HEK293 (cell line): Measurements from ENCODE around the gene PHACTR1.
A peak's percentile ranks its signal among the peaks of the same experiment; 100 is the strongest.

Experiments
- CTCF ChIA-PET: fragments of 350-600 bp; formaldehyde crosslinking; extraction: SDS; loops from one replicate; lab custom pipeline; 2021; ENCODE audit warnings: antibody characterized with exemption; lab: Yijun Ruan, JAX
- POLR2A ChIA-PET: fragments of 300-600 bp; formaldehyde crosslinking; extraction: SDS; loops from one replicate; lab custom pipeline; 2020; ENCODE audit warnings: antibody characterized with exemption, inconsistent platforms; lab: Yijun Ruan, JAX
- H3K27ac ChIP-seq: fragments of 200-500 bp; sonication (Bioruptor generic); 2 replicates; pipeline ENCODE4 v1.5.1; 2014; ENCODE audit warnings: low read depth, low read length, control low read depth, inconsistent platforms; ENCODE audit errors: extremely low read depth
- H3K36me3 ChIP-seq, 2 experiments: fragments of 200-500 bp in 1 of 2; sonication (Bioruptor generic) in 1 of 2; 1 replicate in 1 of 2; 2 replicates in 1 of 2; pipeline ENCODE4 v1.5.1; 2014 to 2017; ENCODE audit warnings: inconsistent platforms in 2 of 2, low read length in 2 of 2; ENCODE audit not compliant: control insufficient read depth in 2 of 2, insufficient read depth in 1 of 2
- H3K4me1 ChIP-seq: fragments of 200-500 bp; sonication (Bioruptor generic); 2 replicates; pipeline ENCODE4 v1.5.1; 2014; ENCODE audit warnings: mild to moderate bottlenecking, low read length, inconsistent platforms; ENCODE audit not compliant: control insufficient read depth, insufficient read depth
- H3K4me3 ChIP-seq: 2 replicates; pipeline ENCODE4 v1.5.1; 2011; ENCODE audit warnings: low read depth, mild to moderate bottlenecking, control low read depth, low read length, moderate library complexity
- H3K9me3 ChIP-seq: fragments of 200-500 bp; sonication (Bioruptor generic); 2 replicates; pipeline ENCODE4 v1.5.1; 2014; ENCODE audit warnings: low read depth, low read length, inconsistent platforms; ENCODE audit not compliant: control insufficient read depth, insufficient read depth
- BCL11B ChIP-seq: fragments of 450-650 bp; formaldehyde crosslinking; IDR thresholded peaks from 2 replicates; pipeline ENCODE4 v1.5.1; 2016; ENCODE audit warnings: low read depth, missing biosample characterization, missing genetic modification characterization
- HOXC10 ChIP-seq: sonication (generic); formaldehyde crosslinking; IDR thresholded peaks from 2 replicates; pipeline ENCODE4 v1.8.1; 2023; ENCODE audit warnings: mild to moderate bottlenecking, missing genetic modification reagents
- ZBTB7A ChIP-seq: fragments of 450-650 bp; formaldehyde crosslinking; IDR thresholded peaks from 2 replicates; pipeline ENCODE4 v1.5.1; 2016; ENCODE audit warnings: low read depth, missing biosample characterization, missing genetic modification characterization
- ZNF10 ChIP-seq: fragments of 450-650 bp; formaldehyde crosslinking; IDR thresholded peaks from 2 replicates; pipeline ENCODE4 v1.5.1; 2017; ENCODE audit warnings: missing biosample characterization, missing genetic modification characterization
- ZNF155 ChIP-seq: fragments of 450-650 bp; formaldehyde crosslinking; IDR thresholded peaks from 2 replicates; pipeline ENCODE4 v1.5.1; 2016; ENCODE audit warnings: missing biosample characterization, missing genetic modification characterization
- ZNF174 ChIP-seq: fragments of 450-650 bp; formaldehyde crosslinking; IDR thresholded peaks from 2 replicates; pipeline ENCODE4 v1.5.0; 2017; ENCODE audit warnings: missing biosample characterization, mild to moderate bottlenecking, missing genetic modification characterization
- ZNF391 ChIP-seq: fragments of 450-650 bp; formaldehyde crosslinking; IDR thresholded peaks from 2 replicates; pipeline ENCODE4 v1.5.1; 2016; ENCODE audit warnings: low read depth, missing biosample characterization, missing genetic modification characterization, borderline replicate concordance
- ZNF423 ChIP-seq: fragments of 450-650 bp; formaldehyde crosslinking; IDR thresholded peaks from 2 replicates; pipeline ENCODE4 v1.5.1; 2016; ENCODE audit warnings: missing biosample characterization, missing genetic modification characterization
- ZNF513 ChIP-seq: fragments of 450-650 bp; IDR thresholded peaks from 2 replicates; pipeline ENCODE4 v1.5.1; 2018; ENCODE audit warnings: missing biosample characterization, missing genetic modification characterization
- ZNF549 ChIP-seq: fragments of 450-650 bp; IDR thresholded peaks from 2 replicates; pipeline ENCODE4 v1.5.1; 2018; ENCODE audit warnings: missing biosample characterization, missing genetic modification characterization, mild to moderate bottlenecking, inconsistent platforms, moderate library complexity
- ZNF560 ChIP-seq: fragments of 450-650 bp; formaldehyde crosslinking; IDR thresholded peaks from 2 replicates; pipeline ENCODE4 v1.5.1; 2017; ENCODE audit warnings: missing biosample characterization, missing genetic modification characterization, borderline replicate concordance
- ZNF561 ChIP-seq: fragments of 450-650 bp; IDR thresholded peaks from 2 replicates; pipeline ENCODE4 v1.5.1; 2018; ENCODE audit warnings: missing biosample characterization, missing genetic modification characterization, borderline replicate concordance
- ZNF571 ChIP-seq: fragments of 450-650 bp; formaldehyde crosslinking; IDR thresholded peaks from 2 replicates; pipeline ENCODE4 v1.5.0; 2017; ENCODE audit warnings: missing biosample characterization, missing genetic modification characterization
- ZNF658 ChIP-seq: fragments of 450-650 bp; formaldehyde crosslinking; IDR thresholded peaks from 2 replicates; pipeline ENCODE4; 2016; ENCODE audit warnings: missing biosample characterization, missing genetic modification characterization
- ZNF660 ChIP-seq: fragments of 450-650 bp; IDR thresholded peaks from 2 replicates; pipeline ENCODE4 v1.5.1; 2018; ENCODE audit warnings: missing biosample characterization, mild to moderate bottlenecking, missing genetic modification characterization
- ZNF664 ChIP-seq: fragments of 450-650 bp; formaldehyde crosslinking; IDR thresholded peaks from 2 replicates; pipeline ENCODE4 v1.5.1; 2016; ENCODE audit warnings: missing biosample characterization, missing genetic modification characterization
- ZSCAN30 ChIP-seq: fragments of 450-650 bp; IDR thresholded peaks from 2 replicates; pipeline ENCODE4 v1.5.1; 2018; ENCODE audit warnings: missing biosample characterization, mild to moderate bottlenecking, missing genetic modification characterization, moderate library complexity
- TF ChIP-seq, protein P1 (sequence below): fragments of 450-650 bp; IDR thresholded peaks from 2 replicates; pipeline ENCODE4 v1.5.1; 2018; ENCODE audit warnings: missing biosample characterization, mild to moderate bottlenecking, missing genetic modification characterization
- TF ChIP-seq, protein P2 (sequence below): fragments of 450-650 bp; formaldehyde crosslinking; IDR thresholded peaks from 2 replicates; pipeline ENCODE4 v1.5.1; 2016; ENCODE audit warnings: missing biosample characterization, missing genetic modification characterization
- TF ChIP-seq, protein P3 (sequence below): fragments of 450-650 bp; formaldehyde crosslinking; IDR thresholded peaks from 2 replicates; pipeline ENCODE4 v1.5.1; 2016; ENCODE audit warnings: missing biosample characterization, missing genetic modification characterization

PHACTR1 gene

DNA sequence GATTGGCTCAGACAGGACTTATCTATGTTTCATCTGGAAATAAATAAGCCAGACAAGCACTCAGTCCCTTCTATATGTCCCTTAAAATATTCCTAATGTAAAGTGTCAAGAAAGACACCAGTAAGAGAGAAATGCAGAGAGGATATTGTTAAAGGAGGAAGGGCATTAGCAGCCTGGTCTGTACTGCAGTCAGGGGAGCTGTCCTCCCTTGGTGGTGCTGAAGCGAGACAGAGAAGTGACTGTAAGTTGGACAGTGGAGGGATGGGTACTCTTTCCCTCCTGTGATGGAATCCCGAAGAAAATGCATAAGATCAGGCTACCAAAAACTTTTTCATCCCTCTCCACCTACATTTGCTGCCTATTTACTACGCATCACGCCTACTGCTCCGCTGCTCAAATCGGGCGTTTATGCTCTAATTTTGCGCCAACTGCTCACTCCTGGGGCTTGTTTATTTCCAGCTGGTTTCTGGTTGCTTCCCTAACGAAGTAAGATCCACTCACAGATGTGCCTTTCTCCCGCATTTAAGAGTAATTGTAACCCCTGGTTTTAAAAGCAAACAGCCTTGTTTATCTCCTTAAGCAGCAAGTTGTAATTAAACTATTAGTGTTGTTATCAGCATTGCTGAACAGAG lies 35.2 kb downstream of the PHACTR1 start:
- no peaks in the 10 kb centered on the region for H3K9me3 ChIP-seq
- no peak overlapping the region for H3K4me3 ChIP-seq
- CTCF ChIA-PET = interaction anchor here (0.7 to 1.4 kb wide), 3 partner anchors 12 to 142 kb away, joined by 3 to 5 read pairs (median 3); no protein-coding TSS in a partner anchor
- H3K4me1 ChIP-seq = peaks cover 4% of the 10 kb centered on the region; the same call in 1 of the 2 replicates
- H3K36me3 ChIP-seq = no peaks in the 10 kb centered on the region
- TF ChIP-seq ZNF423 = no peak
- TF ChIP-seq ZNF174 (tag by site-specific recombination) = no peak
- TF ChIP-seq HOXC10 (CRISPR knock-in tag) = no peak
- TF ChIP-seq, protein P1, sequence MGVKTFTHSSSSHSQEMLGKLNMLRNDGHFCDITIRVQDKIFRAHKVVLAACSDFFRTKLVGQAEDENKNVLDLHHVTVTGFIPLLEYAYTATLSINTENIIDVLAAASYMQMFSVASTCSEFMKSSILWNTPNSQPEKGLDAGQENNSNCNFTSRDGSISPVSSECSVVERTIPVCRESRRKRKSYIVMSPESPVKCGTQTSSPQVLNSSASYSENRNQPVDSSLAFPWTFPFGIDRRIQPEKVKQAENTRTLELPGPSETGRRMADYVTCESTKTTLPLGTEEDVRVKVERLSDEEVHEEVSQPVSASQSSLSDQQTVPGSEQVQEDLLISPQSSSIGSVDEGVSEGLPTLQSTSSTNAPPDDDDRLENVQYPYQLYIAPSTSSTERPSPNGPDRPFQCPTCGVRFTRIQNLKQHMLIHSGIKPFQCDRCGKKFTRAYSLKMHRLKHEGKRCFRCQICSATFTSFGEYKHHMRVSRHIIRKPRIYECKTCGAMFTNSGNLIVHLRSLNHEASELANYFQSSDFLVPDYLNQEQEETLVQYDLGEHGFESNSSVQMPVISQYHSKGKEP (tag by site-specific recombination) = no peak
- TF ChIP-seq, protein P2, sequence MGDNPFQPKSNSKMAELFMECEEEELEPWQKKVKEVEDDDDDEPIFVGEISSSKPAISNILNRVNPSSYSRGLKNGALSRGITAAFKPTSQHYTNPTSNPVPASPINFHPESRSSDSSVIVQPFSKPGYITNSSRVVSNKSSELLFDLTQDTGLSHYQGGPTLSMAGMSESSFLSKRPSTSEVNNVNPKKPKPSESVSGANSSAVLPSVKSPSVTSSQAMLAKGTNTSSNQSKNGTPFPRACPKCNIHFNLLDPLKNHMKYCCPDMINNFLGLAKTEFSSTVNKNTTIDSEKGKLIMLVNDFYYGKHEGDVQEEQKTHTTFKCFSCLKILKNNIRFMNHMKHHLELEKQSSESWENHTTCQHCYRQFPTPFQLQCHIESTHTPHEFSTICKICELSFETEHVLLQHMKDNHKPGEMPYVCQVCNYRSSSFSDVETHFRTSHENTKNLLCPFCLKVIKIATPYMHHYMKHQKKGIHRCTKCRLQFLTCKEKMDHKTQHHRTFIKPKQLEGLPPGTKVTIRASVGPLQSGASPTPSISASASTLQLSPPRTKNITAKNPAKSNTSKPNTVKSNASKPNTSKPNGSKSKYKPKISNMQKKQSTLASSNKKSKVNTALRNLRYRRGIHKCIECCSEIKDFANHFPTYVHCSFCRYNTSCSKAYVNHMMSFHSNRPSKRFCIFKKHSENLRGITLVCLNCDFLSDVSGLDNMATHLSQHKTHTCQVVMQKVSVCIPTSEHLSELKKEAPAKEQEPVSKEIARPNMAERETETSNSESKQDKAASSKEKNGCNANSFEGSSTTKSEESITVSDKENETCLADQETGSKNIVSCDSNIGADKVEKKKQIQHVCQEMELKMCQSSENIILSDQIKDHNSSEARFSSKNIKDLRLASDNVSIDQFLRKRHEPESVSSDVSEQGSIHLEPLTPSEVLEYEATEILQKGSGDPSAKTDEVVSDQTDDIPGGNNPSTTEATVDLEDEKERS (tag by site-specific recombination) = 0 out of 2 replicates have a peak, but pooled peaks have one; percentile 43
- TF ChIP-seq ZNF155 (tag by site-specific recombination) = no peak
- no peak for TF ChIP-seq ZNF10 (tag by site-specific recombination)
- no peak for TF ChIP-seq ZNF658
- TF ChIP-seq ZNF560 (tag by site-specific recombination) = no peak
- TF ChIP-seq ZBTB7A (tag by site-specific recombination) = no peak
- TF ChIP-seq, protein P3, sequence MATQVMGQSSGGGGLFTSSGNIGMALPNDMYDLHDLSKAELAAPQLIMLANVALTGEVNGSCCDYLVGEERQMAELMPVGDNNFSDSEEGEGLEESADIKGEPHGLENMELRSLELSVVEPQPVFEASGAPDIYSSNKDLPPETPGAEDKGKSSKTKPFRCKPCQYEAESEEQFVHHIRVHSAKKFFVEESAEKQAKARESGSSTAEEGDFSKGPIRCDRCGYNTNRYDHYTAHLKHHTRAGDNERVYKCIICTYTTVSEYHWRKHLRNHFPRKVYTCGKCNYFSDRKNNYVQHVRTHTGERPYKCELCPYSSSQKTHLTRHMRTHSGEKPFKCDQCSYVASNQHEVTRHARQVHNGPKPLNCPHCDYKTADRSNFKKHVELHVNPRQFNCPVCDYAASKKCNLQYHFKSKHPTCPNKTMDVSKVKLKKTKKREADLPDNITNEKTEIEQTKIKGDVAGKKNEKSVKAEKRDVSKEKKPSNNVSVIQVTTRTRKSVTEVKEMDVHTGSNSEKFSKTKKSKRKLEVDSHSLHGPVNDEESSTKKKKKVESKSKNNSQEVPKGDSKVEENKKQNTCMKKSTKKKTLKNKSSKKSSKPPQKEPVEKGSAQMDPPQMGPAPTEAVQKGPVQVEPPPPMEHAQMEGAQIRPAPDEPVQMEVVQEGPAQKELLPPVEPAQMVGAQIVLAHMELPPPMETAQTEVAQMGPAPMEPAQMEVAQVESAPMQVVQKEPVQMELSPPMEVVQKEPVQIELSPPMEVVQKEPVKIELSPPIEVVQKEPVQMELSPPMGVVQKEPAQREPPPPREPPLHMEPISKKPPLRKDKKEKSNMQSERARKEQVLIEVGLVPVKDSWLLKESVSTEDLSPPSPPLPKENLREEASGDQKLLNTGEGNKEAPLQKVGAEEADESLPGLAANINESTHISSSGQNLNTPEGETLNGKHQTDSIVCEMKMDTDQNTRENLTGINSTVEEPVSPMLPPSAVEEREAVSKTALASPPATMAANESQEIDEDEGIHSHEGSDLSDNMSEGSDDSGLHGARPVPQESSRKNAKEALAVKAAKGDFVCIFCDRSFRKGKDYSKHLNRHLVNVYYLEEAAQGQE (tag by site-specific recombination) = peak; percentile 98
- no peak for TF ChIP-seq ZNF549 (tag by site-specific recombination)
- peak; percentile 60; the same call in 1 of the 2 replicates for TF ChIP-seq ZNF513 (tag by site-specific recombination)
- TF ChIP-seq ZNF571 (tag by site-specific recombination) = no peak
- TF ChIP-seq ZNF660 (tag by site-specific recombination) = no peak
- no peak for TF ChIP-seq ZNF391
- TF ChIP-seq BCL11B = no peak
- TF ChIP-seq ZSCAN30 (tag by site-specific recombination) = 0 out of 2 replicates have a peak, but pooled peaks have one; percentile 34
- TF ChIP-seq ZNF561 = no peak
- no peak for TF ChIP-seq ZNF664
- POLR2A ChIA-PET = no interaction called here
- no peak overlapping the region for H3K27ac ChIP-seq
